ENCODE data around the gene DIPK1C. TPM values are rescaled to one million over a fixed set of nuclear protein-coding genes. Genes with fewer than 3 reads are reported as not detected.

DIPK1C gene
- total RNA-seq, 1 experiment from 2014 or later = not detected

DNA sequence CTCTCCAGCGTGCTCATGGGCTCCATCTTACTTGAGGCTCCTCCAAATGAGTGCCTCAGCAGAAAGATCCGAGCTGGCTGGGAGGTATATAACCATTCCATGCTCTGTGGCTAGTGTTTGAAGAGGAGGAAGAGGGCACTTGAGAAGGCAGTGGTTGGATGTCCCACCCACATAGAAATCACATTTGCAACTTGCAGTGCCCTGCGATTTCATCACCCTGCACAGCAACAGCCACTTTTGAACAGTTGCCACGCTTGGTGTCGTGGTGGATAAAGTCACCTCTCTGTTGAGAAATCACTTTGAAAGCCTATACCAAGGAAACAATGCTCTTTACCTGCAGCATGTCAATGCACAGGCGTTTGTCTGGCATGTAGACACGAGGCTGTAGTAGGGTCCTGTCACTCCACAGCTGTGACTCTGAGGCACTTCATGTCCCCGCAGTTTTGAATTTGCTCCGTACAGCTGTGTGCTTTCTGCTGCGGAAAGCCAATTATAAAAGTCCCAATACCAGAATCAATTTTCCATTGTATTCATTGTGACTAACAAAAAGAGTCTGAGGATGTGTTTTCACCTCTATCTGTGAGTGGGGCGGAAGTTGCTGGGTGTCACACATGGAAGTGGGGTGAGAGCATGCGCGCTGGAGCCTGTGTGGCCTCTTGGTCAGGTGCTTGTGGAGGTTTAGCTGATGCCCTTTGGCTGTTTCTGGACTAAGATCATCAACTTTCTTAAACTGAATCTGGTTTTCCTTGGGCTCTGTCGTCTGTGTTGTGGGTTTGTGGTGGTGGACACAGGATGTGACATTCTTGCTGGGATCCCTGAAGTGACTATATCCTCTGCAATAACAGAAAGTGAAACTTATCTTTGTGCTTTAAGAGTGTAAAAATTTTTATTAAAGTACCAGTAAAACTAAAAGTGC lies 41.9 kb upstream of the DIPK1C start:
- ChIA-PET CTCF (interaction anchor here (1.2 kb wide), 1 partner anchor 53 kb away, joined by 4 read pairs; no protein-coding TSS in a partner anchor), POLR2A (no interaction called here), RAD21 (ENCODE audit: low non-redundant PET in 1 of 2, low total read pairs in 2 of 2, uncharacterized antibody in 2 of 2, unreplicated experiment in 2 of 2) (no interaction called here)
- Histone ChIP-seq H3K27me3 (ENCODE audit: insufficient read depth, low read length) (no peaks in the 10 kb centered on the region), H3K27ac (ENCODE audit: low read depth, low read length) (no peak overlapping the region), H3K9me3 (ENCODE audit: control insufficient read depth in 1 of 2, insufficient read depth in 1 of 2, low read depth in 1 of 2, low read length in 2 of 2) (no peaks in the 10 kb centered on the region), H4K20me1 (ENCODE audit: insufficient read depth) (no peaks in the 10 kb centered on the region), H3K9me2 (ENCODE audit: insufficient read depth) (no peaks in the 10 kb centered on the region), H3K9ac (ENCODE audit: low read length) (no peak overlapping the region), H3K4me3 (replicated peaks in 1 of 2; ENCODE audit: low read depth in 1 of 2, low read length in 2 of 2) (no peak overlapping the region), H3K4me2 (ENCODE audit: low read length) (no peak overlapping the region), H3K36me3 (ENCODE audit: control insufficient read depth in 1 of 2, insufficient read depth in 2 of 2, low read length in 2 of 2) (peaks cover 6 to 27% of the 10 kb centered on the region in 2 experiments; a peak in 3 of 4 replicates), H3K4me1 (ENCODE audit: control insufficient read depth in 1 of 2, insufficient read depth in 2 of 2, low read length in 2 of 2) (peaks cover 6 to 12% of the 10 kb centered on the region in 2 experiments), H3K79me2 (ENCODE audit: insufficient read depth, low read length) (peaks cover 40% of the 10 kb centered on the region), H2AFZ (ENCODE audit: low read depth, low read length, poor library complexity, severe bottlenecking) (no peak overlapping the region)
- no peak for TF ChIP-seq JUND (IDR thresholded peaks at IDR 0.05)
- TF ChIP-seq ZFX (IDR thresholded peaks at IDR 0.05) = no peak
- TF ChIP-seq, protein P1, sequence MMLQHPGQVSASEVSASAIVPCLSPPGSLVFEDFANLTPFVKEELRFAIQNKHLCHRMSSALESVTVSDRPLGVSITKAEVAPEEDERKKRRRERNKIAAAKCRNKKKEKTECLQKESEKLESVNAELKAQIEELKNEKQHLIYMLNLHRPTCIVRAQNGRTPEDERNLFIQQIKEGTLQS (IDR thresholded peaks at IDR 0.05) = no peak
- TF ChIP-seq EZH2 (IDR thresholded peaks at IDR 0.05) = no peak
- TF ChIP-seq TCF7L2 (IDR thresholded peaks at IDR 0.05; ENCODE audit: borderline replicate concordance, extremely low read depth, insufficient read depth, insufficient read length) = no peak
- TF ChIP-seq, protein P2, sequence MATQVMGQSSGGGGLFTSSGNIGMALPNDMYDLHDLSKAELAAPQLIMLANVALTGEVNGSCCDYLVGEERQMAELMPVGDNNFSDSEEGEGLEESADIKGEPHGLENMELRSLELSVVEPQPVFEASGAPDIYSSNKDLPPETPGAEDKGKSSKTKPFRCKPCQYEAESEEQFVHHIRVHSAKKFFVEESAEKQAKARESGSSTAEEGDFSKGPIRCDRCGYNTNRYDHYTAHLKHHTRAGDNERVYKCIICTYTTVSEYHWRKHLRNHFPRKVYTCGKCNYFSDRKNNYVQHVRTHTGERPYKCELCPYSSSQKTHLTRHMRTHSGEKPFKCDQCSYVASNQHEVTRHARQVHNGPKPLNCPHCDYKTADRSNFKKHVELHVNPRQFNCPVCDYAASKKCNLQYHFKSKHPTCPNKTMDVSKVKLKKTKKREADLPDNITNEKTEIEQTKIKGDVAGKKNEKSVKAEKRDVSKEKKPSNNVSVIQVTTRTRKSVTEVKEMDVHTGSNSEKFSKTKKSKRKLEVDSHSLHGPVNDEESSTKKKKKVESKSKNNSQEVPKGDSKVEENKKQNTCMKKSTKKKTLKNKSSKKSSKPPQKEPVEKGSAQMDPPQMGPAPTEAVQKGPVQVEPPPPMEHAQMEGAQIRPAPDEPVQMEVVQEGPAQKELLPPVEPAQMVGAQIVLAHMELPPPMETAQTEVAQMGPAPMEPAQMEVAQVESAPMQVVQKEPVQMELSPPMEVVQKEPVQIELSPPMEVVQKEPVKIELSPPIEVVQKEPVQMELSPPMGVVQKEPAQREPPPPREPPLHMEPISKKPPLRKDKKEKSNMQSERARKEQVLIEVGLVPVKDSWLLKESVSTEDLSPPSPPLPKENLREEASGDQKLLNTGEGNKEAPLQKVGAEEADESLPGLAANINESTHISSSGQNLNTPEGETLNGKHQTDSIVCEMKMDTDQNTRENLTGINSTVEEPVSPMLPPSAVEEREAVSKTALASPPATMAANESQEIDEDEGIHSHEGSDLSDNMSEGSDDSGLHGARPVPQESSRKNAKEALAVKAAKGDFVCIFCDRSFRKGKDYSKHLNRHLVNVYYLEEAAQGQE (IDR thresholded peaks at IDR 0.05; ENCODE audit: low read depth) = no peak
- no peak for TF ChIP-seq EZH2phosphoT487 (IDR thresholded peaks at IDR 0.05; ENCODE audit: borderline replicate concordance)
- no peak for TF ChIP-seq EGR1 (IDR thresholded peaks at IDR 0.05; ENCODE audit: low read depth)
- TF ChIP-seq, protein P3, sequence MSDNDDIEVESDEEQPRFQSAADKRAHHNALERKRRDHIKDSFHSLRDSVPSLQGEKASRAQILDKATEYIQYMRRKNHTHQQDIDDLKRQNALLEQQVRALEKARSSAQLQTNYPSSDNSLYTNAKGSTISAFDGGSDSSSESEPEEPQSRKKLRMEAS (IDR thresholded peaks at IDR 0.05) = no peak
- ATAC-seq (no peak), DNase-seq (ENCODE audit: low read depth, low spot score) (no peak)
- intact Hi-C loops (cut with micrococcal nuclease) = loop anchor here (10.0 kb wide), 1 partner anchor 96 kb away; the partner anchor contains the start of gene ZNF407
- no TSS peak for BruUV-seq (replicated peaks)
